IMR-90 (cell line): ENCODE measurements around the gene ANAPC1.
"Not testable (repeated sequence)": the region's sequence is repeated elsewhere in the genome, so short reads cannot be mapped to it uniquely, and the experiment has no call there.

Experiments
- BHLHE40 ChIP-seq: fragments of 150-350 bp; IDR thresholded peaks from 2 replicates; pipeline ENCODE4 v1.6.1; 2016; ENCODE audit warnings: mild to moderate bottlenecking, low read depth, low read length
- CHD1 ChIP-seq: IDR thresholded peaks from 2 replicates; pipeline ENCODE4 v1.6.1; 2012; ENCODE audit warnings: low read depth, low read length, improper control_type of control experiment
- CTCF ChIP-seq: conservative IDR thresholded peaks from 2 replicates; pipeline ENCODE4 v1.5.1; 2012; ENCODE audit warnings: mild to moderate bottlenecking, low read depth, low read length, improper control_type of control experiment
- FOS ChIP-seq: fragments of 150-350 bp; IDR thresholded peaks from 2 replicates; pipeline ENCODE4 v1.6.1; 2016; ENCODE audit warnings: low read depth, low read length
- MAFK ChIP-seq: IDR thresholded peaks from 2 replicates; pipeline ENCODE4 v1.6.1; 2012; ENCODE audit warnings: low read depth, low read length, improper control_type of control experiment
- POLR2A ChIP-seq: IDR thresholded peaks from 2 replicates; pipeline ENCODE4 v1.6.1; 2012; ENCODE audit warnings: mild to moderate bottlenecking, low read depth, low read length
- RAD21 ChIP-seq: IDR thresholded peaks from 2 replicates; pipeline ENCODE4 v1.6.1; 2012; ENCODE audit warnings: low read length, improper control_type of control experiment
- RCOR1 ChIP-seq: IDR thresholded peaks from 2 replicates; pipeline ENCODE4 v1.6.1; 2012; ENCODE audit warnings: mild to moderate bottlenecking, low read length, improper control_type of control experiment; ENCODE audit not compliant: insufficient replicate concordance
- RFX5 ChIP-seq: IDR thresholded peaks from 2 replicates; pipeline ENCODE4 v1.8.0; 2012; ENCODE audit warnings: low read depth, mild to moderate bottlenecking, low read length, moderate library complexity
- USF2 ChIP-seq: fragments of 150-350 bp; IDR thresholded peaks from 2 replicates; pipeline ENCODE4 v1.6.1; 2017; ENCODE audit warnings: mild to moderate bottlenecking, antibody characterized with exemption, low read length, low read depth

DNA sequence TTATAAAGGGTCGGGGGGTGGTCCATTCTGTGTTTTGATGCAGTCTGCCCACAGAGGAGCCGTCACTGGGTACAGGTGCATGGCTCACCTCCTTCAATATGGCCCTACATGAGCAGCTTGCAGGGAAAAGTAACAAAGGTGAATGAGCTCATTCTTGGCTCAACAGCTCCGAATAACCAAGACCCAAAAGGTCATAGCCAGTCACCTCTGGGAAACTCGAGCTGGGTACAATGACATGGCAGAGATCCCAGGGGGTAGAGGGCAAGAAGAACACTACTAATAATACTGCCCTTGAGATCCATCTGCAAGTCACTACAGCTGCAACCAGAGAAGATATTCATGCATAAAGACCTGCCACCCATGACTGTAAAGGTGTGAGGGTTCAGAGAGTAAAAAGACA is 106.8 kb downstream of the ANAPC1 start:
- TF ChIP-seq POLR2A, RFX5, RAD21, CTCF, RCOR1, MAFK, USF2, CHD1, BHLHE40, FOS: not testable (repeated sequence)
